ENCODE measurements around the gene SPOCK2. TPM values are rescaled to one million over a fixed set of nuclear protein-coding genes. Genes with fewer than 3 reads are reported as not detected.
A peak's percentile ranks its signal among the peaks of the same experiment; 100 is the strongest.
"Not testable (repeated sequence)": the region's sequence is repeated elsewhere in the genome, so short reads cannot be mapped to it uniquely, and the experiment has no call there.

SPOCK2 gene, protein sequence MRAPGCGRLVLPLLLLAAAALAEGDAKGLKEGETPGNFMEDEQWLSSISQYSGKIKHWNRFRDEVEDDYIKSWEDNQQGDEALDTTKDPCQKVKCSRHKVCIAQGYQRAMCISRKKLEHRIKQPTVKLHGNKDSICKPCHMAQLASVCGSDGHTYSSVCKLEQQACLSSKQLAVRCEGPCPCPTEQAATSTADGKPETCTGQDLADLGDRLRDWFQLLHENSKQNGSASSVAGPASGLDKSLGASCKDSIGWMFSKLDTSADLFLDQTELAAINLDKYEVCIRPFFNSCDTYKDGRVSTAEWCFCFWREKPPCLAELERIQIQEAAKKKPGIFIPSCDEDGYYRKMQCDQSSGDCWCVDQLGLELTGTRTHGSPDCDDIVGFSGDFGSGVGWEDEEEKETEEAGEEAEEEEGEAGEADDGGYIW
- total RNA-seq: 1 to 10 TPM in 4 of 6 donors, under 1 TPM in 2; 0.59 to 2.1 (median 1.2) TPM
- 1 to 10 TPM; 1.8 to 2.0 TPM for polyA plus RNA-seq

DNA sequence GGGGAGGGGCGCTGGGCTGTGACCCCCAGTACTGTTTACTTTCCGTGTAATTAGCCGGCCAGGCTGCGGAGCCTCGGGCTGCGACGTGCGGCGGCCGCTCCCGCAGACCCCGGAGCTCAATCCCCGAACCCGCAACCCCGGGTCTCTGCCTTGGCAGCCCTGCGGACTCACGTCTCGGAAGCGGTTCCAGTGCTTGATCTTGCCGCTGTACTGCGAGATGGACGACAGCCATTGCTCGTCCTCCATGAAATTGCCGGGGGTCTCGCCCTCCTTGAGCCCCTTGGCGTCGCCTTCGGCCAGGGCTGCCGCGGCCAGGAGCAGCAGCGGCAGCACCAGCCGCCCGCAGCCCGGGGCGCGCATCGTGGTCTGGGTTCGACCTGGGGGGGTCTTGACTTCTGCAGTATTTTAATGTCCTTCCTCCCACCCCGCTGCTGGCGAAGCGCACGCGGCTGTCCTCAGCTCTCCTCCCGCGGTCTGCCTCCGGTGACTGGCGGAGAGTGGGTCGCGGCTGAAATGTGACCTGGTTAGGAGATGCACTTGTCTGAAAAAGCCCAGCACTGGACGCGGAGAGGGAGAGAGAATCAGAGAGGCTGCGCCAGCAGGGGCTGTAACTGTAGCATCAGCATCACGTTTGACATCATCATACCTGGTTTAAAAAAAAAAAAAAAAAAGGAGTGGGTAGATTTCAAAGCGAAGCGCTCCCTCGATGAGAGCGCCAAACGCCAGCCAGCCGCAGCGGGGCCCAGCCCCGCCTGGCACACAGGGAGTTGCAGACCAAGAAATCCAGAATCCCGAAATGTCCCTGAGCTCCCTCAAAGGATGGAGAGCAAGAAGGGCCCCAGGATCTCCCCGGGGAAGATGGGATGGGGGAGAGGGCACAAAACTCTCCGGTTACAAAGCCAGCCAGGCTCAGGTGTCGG lies at the start of gene SPOCK2:
TSS of gene SPOCK2 (minus strand) at position 583 of the 920 bp plus-strand sequence. CDS start at position 360, 223 bp downstream.
- intact Hi-C loops (cut with DNase I): no loop called here
- no peak for FAIRE-seq

DNA sequence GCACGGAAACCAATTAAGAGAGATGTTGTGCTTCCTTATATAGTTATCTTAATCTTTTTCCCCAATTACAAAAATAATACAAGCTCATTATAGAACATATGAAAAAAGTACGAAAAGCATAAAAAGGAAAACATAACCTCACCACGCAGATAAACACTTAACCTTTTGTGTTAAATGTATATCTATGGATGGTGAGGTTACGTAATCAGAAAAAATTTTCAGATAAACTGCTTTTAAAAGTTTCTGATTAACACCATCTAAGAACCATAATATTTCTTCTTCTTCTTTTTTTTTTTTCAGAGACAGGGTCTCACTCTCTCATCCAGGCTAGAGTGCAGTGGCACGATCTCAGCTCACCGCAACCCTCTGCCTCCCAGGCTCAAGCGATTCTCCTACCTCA lies 49.2 kb upstream of the SPOCK2 start:
- no peak for ATAC-seq
- Histone ChIP-seq H3K9me3 (no peaks in the 10 kb centered on the region), H3K27me3 (no peaks in the 10 kb centered on the region), H3K4me1 (no peaks in the 10 kb centered on the region), H3K36me3 (no peaks in the 10 kb centered on the region), H3K27ac (no peak overlapping the region), H3K4me3 (no peak overlapping the region)
- 94 to 97% methylated on average over 7 of the region's 7 CpGs for WGBS, 2 donors
- intact Hi-C loops (cut with DNase I): loop anchor here in 1 of 3 donors (10.0 kb wide), 1 partner anchor 77 kb away; the partner anchor contains the start of genes ANAPC16 and ASCC1
- no peak for DNase-seq
- FAIRE-seq: no peak
- TF ChIP-seq, protein P1, sequence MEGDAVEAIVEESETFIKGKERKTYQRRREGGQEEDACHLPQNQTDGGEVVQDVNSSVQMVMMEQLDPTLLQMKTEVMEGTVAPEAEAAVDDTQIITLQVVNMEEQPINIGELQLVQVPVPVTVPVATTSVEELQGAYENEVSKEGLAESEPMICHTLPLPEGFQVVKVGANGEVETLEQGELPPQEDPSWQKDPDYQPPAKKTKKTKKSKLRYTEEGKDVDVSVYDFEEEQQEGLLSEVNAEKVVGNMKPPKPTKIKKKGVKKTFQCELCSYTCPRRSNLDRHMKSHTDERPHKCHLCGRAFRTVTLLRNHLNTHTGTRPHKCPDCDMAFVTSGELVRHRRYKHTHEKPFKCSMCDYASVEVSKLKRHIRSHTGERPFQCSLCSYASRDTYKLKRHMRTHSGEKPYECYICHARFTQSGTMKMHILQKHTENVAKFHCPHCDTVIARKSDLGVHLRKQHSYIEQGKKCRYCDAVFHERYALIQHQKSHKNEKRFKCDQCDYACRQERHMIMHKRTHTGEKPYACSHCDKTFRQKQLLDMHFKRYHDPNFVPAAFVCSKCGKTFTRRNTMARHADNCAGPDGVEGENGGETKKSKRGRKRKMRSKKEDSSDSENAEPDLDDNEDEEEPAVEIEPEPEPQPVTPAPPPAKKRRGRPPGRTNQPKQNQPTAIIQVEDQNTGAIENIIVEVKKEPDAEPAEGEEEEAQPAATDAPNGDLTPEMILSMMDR (IDR thresholded peaks at IDR 0.05): no peak

More for the DNA sequence above, at the start of gene SPOCK2:
- Histone ChIP-seq H3K4me1 (peaks cover 0 to 10% (median 9%) of the 10 kb centered on the region in 3 donors), H3K27me3 (peaks cover 0 to 17% (median 4%) of the 10 kb centered on the region in 4 donors), H3K9me3 (no peaks in the 10 kb centered on the region), H3K36me3 (no peaks in the 10 kb centered on the region), H3K4me3 (peak within 1 kb of the TSS in 3 of 4 donors; percentile 14 to 39 (median 24)), H3K27ac (no peak within 1 kb of the TSS)
- DNase-seq: peak in 1 of 6 donors; percentile 66
- WGBS, 2 donors: 17 to 20% methylated on average over 55 to 65 of the region's 65 CpGs
- TF ChIP-seq, protein P1 (IDR thresholded peaks at IDR 0.05): no peak
- peak; percentile 13 to 32 (median 28) for ATAC-seq

DNA sequence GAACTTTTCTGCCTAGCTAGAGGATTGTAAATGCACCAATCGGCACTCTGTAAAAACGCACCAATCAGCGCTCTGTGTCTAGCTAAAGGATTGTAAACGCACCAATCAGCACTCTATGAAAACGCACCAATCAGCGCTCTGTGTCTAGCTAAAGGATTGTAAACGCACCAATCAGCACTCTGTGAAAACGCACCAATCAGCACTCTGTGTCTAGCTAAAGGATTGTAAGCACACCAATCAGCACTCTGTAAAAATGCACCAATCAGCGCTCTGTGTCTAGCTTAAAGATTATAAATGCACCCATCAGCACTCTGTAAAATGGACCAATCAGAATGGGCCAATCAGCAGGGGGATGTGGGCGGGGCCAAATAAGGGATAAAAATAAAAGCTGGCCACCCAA lies 47.9 kb upstream of the SPOCK2 start:
- DNase-seq, H3K27ac ChIP-seq, FAIRE-seq, H3K4me1 ChIP-seq, ATAC-seq, H3K9me3 ChIP-seq, H3K27me3 ChIP-seq, H3K36me3 ChIP-seq, H3K4me3 ChIP-seq: not testable (repeated sequence)
- 97% methylated on average over 10 of the region's 10 CpGs for WGBS, 2 donors
- intact Hi-C loops (cut with DNase I): loop anchor here in 1 of 3 donors (10.0 kb wide), 1 partner anchor 79 kb away; the partner anchor contains the start of genes ANAPC16 and ASCC1

DNA sequence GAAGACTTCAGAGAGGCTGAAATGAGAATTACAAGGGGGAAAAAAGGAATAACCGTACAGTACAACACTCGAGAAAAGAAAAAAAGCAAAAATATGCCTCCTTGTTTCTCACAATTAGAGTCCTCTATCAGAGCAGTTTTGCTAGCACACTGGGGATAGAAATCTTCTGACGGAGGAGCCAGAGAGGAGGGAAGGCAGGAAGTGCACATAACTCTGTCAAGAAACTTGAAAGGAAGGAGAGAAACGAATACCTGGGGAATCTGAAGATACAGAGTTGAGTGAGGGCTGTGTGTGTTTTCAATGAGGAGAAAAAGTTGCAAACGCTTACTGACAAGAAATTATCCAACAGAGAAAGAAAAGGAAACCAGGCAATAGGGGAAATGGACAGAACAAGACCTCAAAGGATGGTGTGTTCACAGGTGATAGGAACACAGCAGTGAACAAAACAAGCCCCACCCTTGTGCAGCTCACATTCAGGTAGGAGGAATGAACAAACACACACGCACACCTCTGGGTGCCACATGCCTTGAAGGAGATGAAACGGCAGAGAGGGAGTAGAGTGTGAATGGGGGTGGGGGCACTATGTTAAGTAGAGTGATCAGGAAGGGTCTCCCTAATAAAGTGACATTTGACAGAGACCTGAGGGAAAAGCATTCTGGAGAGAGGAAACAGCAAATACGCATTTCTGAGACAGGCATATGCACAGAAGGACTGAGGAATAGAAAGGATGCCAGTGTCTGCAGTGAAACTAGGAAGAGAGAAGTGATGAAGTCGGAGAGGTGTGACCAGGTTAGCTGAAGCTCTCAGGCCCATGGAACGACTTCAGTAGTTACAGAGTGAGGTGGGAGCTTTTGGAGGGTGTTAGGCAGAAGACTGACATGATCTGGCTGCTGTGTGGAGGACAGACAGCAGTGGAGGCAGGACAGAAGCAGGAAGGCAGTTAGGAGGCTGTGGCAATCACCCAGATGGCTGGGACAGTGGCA lies 46.7 kb upstream of the SPOCK2 start:
- Histone ChIP-seq H3K4me1 (no peaks in the 10 kb centered on the region), H3K27me3 (no peaks in the 10 kb centered on the region), H3K27ac (no peak overlapping the region), H3K4me3 (no peak overlapping the region), H3K36me3 (no peaks in the 10 kb centered on the region), H3K9me3 (no peaks in the 10 kb centered on the region)
- intact Hi-C loops (cut with DNase I): loop anchor here in 1 of 3 donors (10.0 kb wide), 1 partner anchor 80 kb away; the partner anchor contains the start of genes ANAPC16 and ASCC1
- TF ChIP-seq, protein P1 (IDR thresholded peaks at IDR 0.05): no peak
- 84 to 91% methylated on average over 10 of the region's 10 CpGs for WGBS, 2 donors
- no peak for FAIRE-seq
- DNase-seq: no peak
- no peak for ATAC-seq
